Activated CD8-positive, alpha-beta memory T cell treated with anti-CD3 and anti-CD28 coated beads for 1 hour (primary cell): ENCODE results near the gene HDAC5.
"Not testable (repeated sequence)": the region's sequence is repeated elsewhere in the genome, so short reads cannot be mapped to it uniquely, and the experiment has no call there.

Experiments
- DNase-seq, 2 donors: peaks; one replicate each; pipeline ENCODE4 v3.0.0-alpha.2; 2020; ENCODE audit warnings: low read depth in 1 of 2; ENCODE audit errors: extremely low read depth in 1 of 2

HDAC5 gene

GRCh38 chr17:44133918-44134476 is 10.6 kb upstream of the HDAC5 start:
- no peak for DNase-seq

GRCh38 chr17:44132275-44132821 is 8.9 kb upstream of the HDAC5 start:
- DNase-seq = no peak

- not testable (repeated sequence) for DNase-seq
Measured at GRCh38 chr17:44131372-44131771, 7.9 kb upstream of the HDAC5 start.

- DNase-seq = no peak
Measured at GRCh38 chr17:44130693-44131349, 7.4 kb upstream of the HDAC5 start.

GRCh38 chr17:44128383-44128782 is 4.9 kb upstream of the HDAC5 start:
- DNase-seq = no peak

GRCh38 chr17:44124118-44124438 is 637 bp upstream of the HDAC5 start:
- DNase-seq = no peak

GRCh38 chr17:44122816-44123355 is 555 bp downstream of the HDAC5 start:
- DNase-seq = no peak

GRCh38 chr17:44121997-44122815 is 1.2 kb downstream of the HDAC5 start:
- no peak for DNase-seq

- no peak for DNase-seq
Measured at GRCh38 chr17:44120851-44121605, 2.4 kb downstream of the HDAC5 start.

- not testable (repeated sequence) for DNase-seq
Measured at GRCh38 chr17:44120281-44120680, 3.2 kb downstream of the HDAC5 start.

- DNase-seq = no peak
Measured at GRCh38 chr17:44119798-44120197, 3.6 kb downstream of the HDAC5 start.

- DNase-seq = no peak
Measured at GRCh38 chr17:44119062-44119461, 4.4 kb downstream of the HDAC5 start.

- no peak for DNase-seq
Measured at GRCh38 chr17:44118427-44119050, 4.9 kb downstream of the HDAC5 start.

- no peak for DNase-seq
Measured at GRCh38 chr17:44117351-44117750, 6.1 kb downstream of the HDAC5 start.

GRCh38 chr17:44115585-44116415 is 7.6 kb downstream of the HDAC5 start:
- DNase-seq = no peak

GRCh38 chr17:44113868-44114840 is 9.3 kb downstream of the HDAC5 start:
- no peak for DNase-seq

GRCh38 chr17:44113382-44113781 is 10.1 kb downstream of the HDAC5 start:
- no peak for DNase-seq
